ENCODE measurements around the gene ZMYND19.
A peak's percentile ranks its signal among the peaks of the same experiment; 100 is the strongest.

- TF ChIP-seq CTCF (IDR thresholded peaks at IDR 0.05) = no peak
- peak; percentile 65 to 70 for TF ChIP-seq POLR2A (IDR thresholded peaks at IDR 0.05)
Measured at GRCh38 chr9:137605121-137606004, 15.1 kb upstream of the ZMYND19 start, which contains the start of gene ARRDC1.

Data from adrenal gland (tissue), 5 donors.